ENCODE results near the gene ELMO3. TPM values are rescaled to one million over a fixed set of nuclear protein-coding genes. Genes with fewer than 3 reads are reported as not detected.

ELMO3 gene
- total and polyA plus RNA-seq, 2 of the 13 experiments (the other 11 are each of a cell fraction or from before 2014, with no cell fraction given), result 2.6 to 4.0 TPM

DNA sequence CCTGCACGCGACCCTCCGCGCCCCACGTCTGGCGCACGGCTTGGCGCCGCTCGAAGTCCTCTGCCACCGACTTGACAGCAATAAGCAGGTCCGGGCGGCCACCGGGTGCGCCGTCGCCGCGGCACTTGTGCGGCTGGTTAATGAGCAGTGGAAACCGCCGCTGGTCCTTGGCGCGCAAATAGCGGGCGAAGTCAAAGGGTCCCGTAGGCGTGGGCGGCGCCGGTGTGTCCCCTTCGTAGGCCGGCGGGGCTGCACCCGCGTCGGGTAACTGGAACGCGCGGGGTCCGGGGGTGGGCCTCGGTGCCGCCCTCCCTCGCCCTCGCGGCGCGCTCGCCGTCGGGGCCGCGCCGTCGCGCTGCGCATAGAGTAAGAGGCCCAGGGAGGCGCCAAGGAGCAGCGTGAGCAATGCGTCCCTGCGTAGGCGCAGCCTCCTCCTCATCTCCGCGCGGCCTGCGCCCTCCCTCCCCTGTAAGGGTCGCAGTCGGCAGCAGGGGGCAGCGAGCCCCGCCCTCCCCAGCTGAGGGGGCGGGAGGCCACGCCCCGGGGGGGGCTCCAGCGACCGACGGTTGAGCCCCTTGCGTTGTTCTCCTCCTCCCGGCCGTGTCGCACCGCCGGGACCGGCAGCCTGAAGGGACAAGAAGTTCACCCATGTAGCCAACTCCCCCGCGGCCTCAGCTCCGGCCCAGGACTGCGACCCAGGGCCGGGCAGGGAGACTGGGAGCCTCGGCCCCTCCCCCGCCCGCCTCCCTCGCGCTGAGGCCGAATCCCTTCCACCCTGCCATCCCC lies 48.7 kb upstream of the ELMO3 start (continued):
- TF ChIP-seq, protein P1, sequence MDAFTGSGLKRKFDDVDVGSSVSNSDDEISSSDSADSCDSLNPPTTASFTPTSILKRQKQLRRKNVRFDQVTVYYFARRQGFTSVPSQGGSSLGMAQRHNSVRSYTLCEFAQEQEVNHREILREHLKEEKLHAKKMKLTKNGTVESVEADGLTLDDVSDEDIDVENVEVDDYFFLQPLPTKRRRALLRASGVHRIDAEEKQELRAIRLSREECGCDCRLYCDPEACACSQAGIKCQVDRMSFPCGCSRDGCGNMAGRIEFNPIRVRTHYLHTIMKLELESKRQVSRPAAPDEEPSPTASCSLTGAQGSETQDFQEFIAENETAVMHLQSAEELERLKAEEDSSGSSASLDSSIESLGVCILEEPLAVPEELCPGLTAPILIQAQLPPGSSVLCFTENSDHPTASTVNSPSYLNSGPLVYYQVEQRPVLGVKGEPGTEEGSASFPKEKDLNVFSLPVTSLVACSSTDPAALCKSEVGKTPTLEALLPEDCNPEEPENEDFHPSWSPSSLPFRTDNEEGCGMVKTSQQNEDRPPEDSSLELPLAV (CRISPR knock-in tag; conservative IDR thresholded peaks at IDR 0.05; ENCODE audit: low read depth), result no peak
- TF ChIP-seq ZSCAN21 (CRISPR knock-in tag; IDR thresholded peaks at IDR 0.05; ENCODE audit: borderline replicate concordance), result no peak
- TF ChIP-seq, protein P2, sequence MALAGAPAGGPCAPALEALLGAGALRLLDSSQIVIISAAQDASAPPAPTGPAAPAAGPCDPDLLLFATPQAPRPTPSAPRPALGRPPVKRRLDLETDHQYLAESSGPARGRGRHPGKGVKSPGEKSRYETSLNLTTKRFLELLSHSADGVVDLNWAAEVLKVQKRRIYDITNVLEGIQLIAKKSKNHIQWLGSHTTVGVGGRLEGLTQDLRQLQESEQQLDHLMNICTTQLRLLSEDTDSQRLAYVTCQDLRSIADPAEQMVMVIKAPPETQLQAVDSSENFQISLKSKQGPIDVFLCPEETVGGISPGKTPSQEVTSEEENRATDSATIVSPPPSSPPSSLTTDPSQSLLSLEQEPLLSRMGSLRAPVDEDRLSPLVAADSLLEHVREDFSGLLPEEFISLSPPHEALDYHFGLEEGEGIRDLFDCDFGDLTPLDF (CRISPR knock-in tag; IDR thresholded peaks at IDR 0.05), result no peak
- TF ChIP-seq, protein P3, sequence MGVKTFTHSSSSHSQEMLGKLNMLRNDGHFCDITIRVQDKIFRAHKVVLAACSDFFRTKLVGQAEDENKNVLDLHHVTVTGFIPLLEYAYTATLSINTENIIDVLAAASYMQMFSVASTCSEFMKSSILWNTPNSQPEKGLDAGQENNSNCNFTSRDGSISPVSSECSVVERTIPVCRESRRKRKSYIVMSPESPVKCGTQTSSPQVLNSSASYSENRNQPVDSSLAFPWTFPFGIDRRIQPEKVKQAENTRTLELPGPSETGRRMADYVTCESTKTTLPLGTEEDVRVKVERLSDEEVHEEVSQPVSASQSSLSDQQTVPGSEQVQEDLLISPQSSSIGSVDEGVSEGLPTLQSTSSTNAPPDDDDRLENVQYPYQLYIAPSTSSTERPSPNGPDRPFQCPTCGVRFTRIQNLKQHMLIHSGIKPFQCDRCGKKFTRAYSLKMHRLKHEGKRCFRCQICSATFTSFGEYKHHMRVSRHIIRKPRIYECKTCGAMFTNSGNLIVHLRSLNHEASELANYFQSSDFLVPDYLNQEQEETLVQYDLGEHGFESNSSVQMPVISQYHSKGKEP (CRISPR knock-in tag; IDR thresholded peaks at IDR 0.05), result no peak
- TF ChIP-seq ZNF3 (CRISPR knock-in tag; IDR thresholded peaks at IDR 0.05), result no peak
- no peak for TF ChIP-seq ZNF17 (CRISPR knock-in tag; IDR thresholded peaks at IDR 0.05)
- TF ChIP-seq ZSCAN20 (CRISPR knock-in tag; IDR thresholded peaks at IDR 0.05; ENCODE audit: borderline replicate concordance), result no peak
- no peak for TF ChIP-seq TEAD2 (CRISPR knock-in tag; IDR thresholded peaks at IDR 0.05)
- TF ChIP-seq, protein P4, sequence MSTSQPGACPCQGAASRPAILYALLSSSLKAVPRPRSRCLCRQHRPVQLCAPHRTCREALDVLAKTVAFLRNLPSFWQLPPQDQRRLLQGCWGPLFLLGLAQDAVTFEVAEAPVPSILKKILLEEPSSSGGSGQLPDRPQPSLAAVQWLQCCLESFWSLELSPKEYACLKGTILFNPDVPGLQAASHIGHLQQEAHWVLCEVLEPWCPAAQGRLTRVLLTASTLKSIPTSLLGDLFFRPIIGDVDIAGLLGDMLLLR (CRISPR knock-in tag; IDR thresholded peaks at IDR 0.05), result 0 out of 2 replicates have a peak, but pooled peaks have one; percentile 10
- TF ChIP-seq CEBPB (IDR thresholded peaks at IDR 0.05; ENCODE audit: borderline replicate concordance, low read depth, low read length), result no peak
- TF ChIP-seq RBFOX2 (IDR thresholded peaks at IDR 0.05; ENCODE audit: low read depth, low read length), result peak; percentile 59
- TF ChIP-seq CCAR2 (optimal IDR thresholded peaks at IDR 0.05; ENCODE audit: low read depth, low read length), result no peak
- no peak for TF ChIP-seq HNRNPUL1 (IDR thresholded peaks at IDR 0.05; ENCODE audit: low read depth, low read length)
- TF ChIP-seq PHF20 (CRISPR knock-in tag; IDR thresholded peaks at IDR 0.05), result no peak
- TF ChIP-seq AGO1 (IDR thresholded peaks at IDR 0.05; ENCODE audit: low read depth, low read length, poor library complexity, severe bottlenecking), result peak; percentile 98
- TF ChIP-seq ZNF263 (CRISPR knock-in tag; IDR thresholded peaks at IDR 0.05), result no peak
- TF ChIP-seq, protein P5, sequence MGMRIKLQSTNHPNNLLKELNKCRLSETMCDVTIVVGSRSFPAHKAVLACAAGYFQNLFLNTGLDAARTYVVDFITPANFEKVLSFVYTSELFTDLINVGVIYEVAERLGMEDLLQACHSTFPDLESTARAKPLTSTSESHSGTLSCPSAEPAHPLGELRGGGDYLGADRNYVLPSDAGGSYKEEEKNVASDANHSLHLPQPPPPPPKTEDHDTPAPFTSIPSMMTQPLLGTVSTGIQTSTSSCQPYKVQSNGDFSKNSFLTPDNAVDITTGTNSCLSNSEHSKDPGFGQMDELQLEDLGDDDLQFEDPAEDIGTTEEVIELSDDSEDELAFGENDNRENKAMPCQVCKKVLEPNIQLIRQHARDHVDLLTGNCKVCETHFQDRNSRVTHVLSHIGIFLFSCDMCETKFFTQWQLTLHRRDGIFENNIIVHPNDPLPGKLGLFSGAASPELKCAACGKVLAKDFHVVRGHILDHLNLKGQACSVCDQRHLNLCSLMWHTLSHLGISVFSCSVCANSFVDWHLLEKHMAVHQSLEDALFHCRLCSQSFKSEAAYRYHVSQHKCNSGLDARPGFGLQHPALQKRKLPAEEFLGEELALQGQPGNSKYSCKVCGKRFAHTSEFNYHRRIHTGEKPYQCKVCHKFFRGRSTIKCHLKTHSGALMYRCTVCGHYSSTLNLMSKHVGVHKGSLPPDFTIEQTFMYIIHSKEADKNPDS (CRISPR knock-in tag; IDR thresholded peaks at IDR 0.05), result no peak
- no peak for TF ChIP-seq SAP130 (CRISPR knock-in tag; IDR thresholded peaks at IDR 0.05; ENCODE audit: low read depth)
- no peak for TF ChIP-seq ZNF605 (CRISPR knock-in tag; IDR thresholded peaks at IDR 0.05)
- 0 out of 2 replicates have a peak, but pooled peaks have one; percentile 2 for TF ChIP-seq ZNF7 (CRISPR knock-in tag; IDR thresholded peaks at IDR 0.05)
- no peak for TF ChIP-seq ZNF431 (CRISPR knock-in tag; IDR thresholded peaks at IDR 0.05; ENCODE audit: borderline replicate concordance, low read depth)
- no peak for TF ChIP-seq ZNF703 (CRISPR knock-in tag; IDR thresholded peaks at IDR 0.05; ENCODE audit: borderline replicate concordance)

Data from HepG2 (cell line).